Measurements from ENCODE around the gene BTN3A1. TPM values are rescaled to one million over a fixed set of nuclear protein-coding genes. Genes with fewer than 3 reads are reported as not detected.
A peak's percentile ranks its signal among the peaks of the same experiment; 100 is the strongest.

Gene BTN3A1
- polyA plus RNA-seq, 1 experiment, result 18.4 TPM

DNA sequence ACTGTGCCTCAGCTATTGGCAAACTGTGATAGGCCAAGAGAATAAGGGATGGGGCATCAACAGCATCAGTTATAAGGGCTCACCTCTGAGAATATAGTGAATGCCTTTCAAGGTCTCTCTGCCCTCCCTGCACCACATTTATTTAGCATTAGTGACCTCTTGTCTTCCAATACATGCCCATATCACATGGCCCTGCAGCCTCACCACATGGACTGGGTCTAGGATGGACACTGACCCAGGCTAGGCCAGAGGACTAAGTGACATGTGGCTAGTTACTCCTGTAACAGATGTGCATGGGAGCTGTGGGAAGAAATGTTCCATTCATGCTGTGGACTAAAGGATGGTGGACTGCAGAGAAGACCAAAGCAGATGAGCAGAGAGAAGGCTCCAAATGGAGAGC lies 22.3 kb upstream of the BTN3A1 start:
- H3K4me3 ChIP-seq (ENCODE audit: low read depth, low read length), result no peak overlapping the region
- no peaks in the 10 kb centered on the region for H3K27me3 ChIP-seq (ENCODE audit: control insufficient read depth, insufficient read depth, low read length)
- peaks cover 2% of the 10 kb centered on the region for H3K36me3 ChIP-seq (ENCODE audit: control insufficient read depth, insufficient read depth, low read length)
- DNase-seq (ENCODE audit: low read depth), result no peak
- CTCF ChIA-PET, result no interaction called here
- TF ChIP-seq CTCF (IDR thresholded peaks at IDR 0.05; ENCODE audit: insufficient read depth, low read depth, low read length), result no peak
- POLR2A ChIA-PET, result no interaction called here

DNA sequence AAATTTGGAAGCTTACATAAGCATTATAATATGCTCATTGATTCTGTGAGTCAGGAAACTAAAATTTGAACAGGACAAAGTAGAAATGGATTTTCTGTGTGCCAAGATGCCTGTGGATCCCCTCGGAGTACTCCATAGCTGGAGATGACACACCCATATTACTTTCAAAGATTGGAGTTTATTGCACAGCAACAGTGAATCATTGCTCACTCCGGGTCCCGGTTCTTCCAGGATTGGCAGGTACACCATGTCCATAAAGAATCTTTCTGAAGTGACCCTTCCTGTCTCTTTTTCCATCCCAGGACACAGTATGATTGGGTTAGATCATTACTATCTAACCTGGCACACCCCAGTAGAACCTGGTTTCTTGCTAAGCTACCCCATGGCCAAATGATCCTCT lies 21.8 kb upstream of the BTN3A1 start:
- CTCF ChIA-PET, result no interaction called here
- DNase-seq (ENCODE audit: low read depth), result no peak
- no peak for TF ChIP-seq CTCF (IDR thresholded peaks at IDR 0.05; ENCODE audit: insufficient read depth, low read depth, low read length)
- peaks cover 2% of the 10 kb centered on the region for H3K36me3 ChIP-seq (ENCODE audit: control insufficient read depth, insufficient read depth, low read length)
- POLR2A ChIA-PET, result no interaction called here
- H3K4me3 ChIP-seq (ENCODE audit: low read depth, low read length), result no peak overlapping the region
- H3K27me3 ChIP-seq (ENCODE audit: control insufficient read depth, insufficient read depth, low read length), result no peaks in the 10 kb centered on the region

GRCh38 chr6:26382121-26382520 lies 20.0 kb upstream of the BTN3A1 start:
- 0 out of 2 replicates have a peak, but pooled peaks cover 1% of the 10 kb centered on the region for H3K36me3 ChIP-seq (ENCODE audit: control insufficient read depth, insufficient read depth, low read length)
- TF ChIP-seq CTCF (IDR thresholded peaks at IDR 0.05; ENCODE audit: insufficient read depth, low read depth, low read length), result no peak
- no peak overlapping the region for H3K4me3 ChIP-seq (ENCODE audit: low read depth, low read length)
- ChIA-PET POLR2A (no interaction called here), CTCF (no interaction called here)
- no peaks in the 10 kb centered on the region for H3K27me3 ChIP-seq (ENCODE audit: control insufficient read depth, insufficient read depth, low read length)
- DNase-seq (ENCODE audit: low read depth), result no peak

DNA sequence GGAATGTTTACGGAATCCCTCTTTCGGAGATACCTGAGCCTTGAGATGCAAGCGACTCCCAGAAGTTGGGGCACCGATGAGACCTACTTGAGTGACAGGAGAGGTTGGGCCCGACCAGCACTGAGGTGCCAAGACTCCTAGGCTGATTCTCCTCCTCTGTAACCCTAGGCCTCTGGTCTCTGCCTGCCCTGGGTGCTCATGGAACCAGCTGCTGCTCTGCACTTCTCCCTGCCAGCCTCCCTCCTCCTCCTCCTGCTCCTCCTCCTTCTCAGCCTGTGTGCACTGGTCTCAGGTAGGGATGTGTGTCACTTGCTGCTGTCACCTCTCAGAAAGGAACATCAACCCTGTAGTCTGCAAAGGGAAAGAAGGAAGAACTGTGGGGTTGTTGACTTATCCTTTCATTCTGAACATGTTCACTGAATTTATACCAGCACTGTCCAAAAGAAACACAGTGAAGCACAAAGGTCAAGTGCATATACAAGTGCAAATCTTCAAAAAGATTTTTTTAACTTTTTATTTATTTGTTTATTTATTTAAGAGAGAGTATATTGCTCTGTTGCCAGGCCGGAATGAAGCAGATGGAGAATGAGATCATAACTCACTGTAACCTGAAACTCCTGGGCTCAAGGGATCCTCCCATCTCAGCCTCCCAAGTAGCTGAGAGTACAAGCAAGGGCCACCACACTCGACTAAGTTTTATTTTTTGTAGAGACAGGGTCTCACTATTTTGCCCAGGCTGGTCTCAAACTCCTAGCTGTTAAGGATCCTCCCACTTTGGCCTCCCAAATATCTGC lies 18.3 kb upstream of the BTN3A1 start:
- H3K4me3 ChIP-seq (ENCODE audit: low read depth, low read length), result peak overlapping the region; percentile 82
- ChIA-PET POLR2A (no interaction called here), CTCF (interaction anchor here (1.2 to 1.6 kb wide), 2 partner anchors 42 to 95 kb away, joined by 3 to 5 read pairs; no protein-coding TSS in a partner anchor)
- TF ChIP-seq CTCF (IDR thresholded peaks at IDR 0.05; ENCODE audit: insufficient read depth, low read depth, low read length), result no peak
- DNase-seq (ENCODE audit: low read depth), result no peak
- H3K27me3 ChIP-seq (ENCODE audit: control insufficient read depth, insufficient read depth, low read length), result no peaks in the 10 kb centered on the region
- 0 out of 2 replicates have a peak, but pooled peaks cover 3% of the 10 kb centered on the region for H3K36me3 ChIP-seq (ENCODE audit: control insufficient read depth, insufficient read depth, low read length)

- ChIA-PET CTCF (no interaction called here), POLR2A (no interaction called here)
- H3K36me3 ChIP-seq (ENCODE audit: control insufficient read depth, insufficient read depth, low read length), result peaks cover 6% of the 10 kb centered on the region
- no peak for TF ChIP-seq CTCF (IDR thresholded peaks at IDR 0.05; ENCODE audit: insufficient read depth, low read depth, low read length)
- H3K27me3 ChIP-seq (ENCODE audit: control insufficient read depth, insufficient read depth, low read length), result no peaks in the 10 kb centered on the region
- no peak overlapping the region for H3K4me3 ChIP-seq (ENCODE audit: low read depth, low read length)
- DNase-seq (ENCODE audit: low read depth), result no peak
Observed at GRCh38 chr6:26385734-26386125, 16.3 kb upstream of the BTN3A1 start.

All from BJ (cell line).